Measurements from ENCODE around the gene ZNF148.

DNA sequence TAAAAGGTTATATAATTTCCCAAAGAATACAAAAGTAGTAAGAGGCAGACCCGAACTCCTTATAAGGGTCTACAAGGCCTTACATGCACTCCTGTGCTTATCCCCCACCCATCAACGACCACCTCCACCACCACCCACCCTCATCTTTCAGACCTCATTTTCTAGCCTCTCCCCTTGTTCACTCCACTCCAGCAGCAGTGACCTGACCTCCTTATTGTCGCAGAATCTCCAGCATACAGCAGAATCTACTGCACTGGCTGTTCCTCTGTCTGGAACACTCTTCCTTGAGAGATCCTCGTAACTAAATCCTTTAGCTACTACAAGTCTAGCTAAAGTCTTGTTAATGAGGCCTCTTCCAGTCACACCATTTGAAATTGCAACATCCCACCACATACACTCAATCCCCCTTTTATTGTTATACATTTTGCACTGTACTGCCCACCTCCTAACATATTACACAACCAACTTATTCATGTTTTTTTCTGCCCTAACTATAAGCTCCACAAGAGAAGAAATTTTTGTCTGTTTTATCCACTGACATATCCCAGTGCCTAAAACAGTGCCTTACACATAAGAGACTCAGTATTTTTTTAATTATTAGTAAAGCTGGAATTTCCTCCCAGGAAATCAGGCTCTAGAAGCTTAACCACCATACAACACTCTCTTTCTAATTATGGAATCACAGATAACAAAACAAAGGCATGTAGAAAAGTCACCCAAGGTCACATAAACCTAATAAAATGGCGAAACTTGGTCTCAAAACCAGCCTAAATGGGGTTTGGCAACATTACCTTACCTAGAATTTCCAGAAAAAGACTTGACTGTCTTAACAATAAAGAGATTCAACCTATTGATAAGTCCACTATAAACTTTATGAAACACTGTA, 40.2 kb downstream of the ZNF148 start:
- TF ChIP-seq, protein P1, sequence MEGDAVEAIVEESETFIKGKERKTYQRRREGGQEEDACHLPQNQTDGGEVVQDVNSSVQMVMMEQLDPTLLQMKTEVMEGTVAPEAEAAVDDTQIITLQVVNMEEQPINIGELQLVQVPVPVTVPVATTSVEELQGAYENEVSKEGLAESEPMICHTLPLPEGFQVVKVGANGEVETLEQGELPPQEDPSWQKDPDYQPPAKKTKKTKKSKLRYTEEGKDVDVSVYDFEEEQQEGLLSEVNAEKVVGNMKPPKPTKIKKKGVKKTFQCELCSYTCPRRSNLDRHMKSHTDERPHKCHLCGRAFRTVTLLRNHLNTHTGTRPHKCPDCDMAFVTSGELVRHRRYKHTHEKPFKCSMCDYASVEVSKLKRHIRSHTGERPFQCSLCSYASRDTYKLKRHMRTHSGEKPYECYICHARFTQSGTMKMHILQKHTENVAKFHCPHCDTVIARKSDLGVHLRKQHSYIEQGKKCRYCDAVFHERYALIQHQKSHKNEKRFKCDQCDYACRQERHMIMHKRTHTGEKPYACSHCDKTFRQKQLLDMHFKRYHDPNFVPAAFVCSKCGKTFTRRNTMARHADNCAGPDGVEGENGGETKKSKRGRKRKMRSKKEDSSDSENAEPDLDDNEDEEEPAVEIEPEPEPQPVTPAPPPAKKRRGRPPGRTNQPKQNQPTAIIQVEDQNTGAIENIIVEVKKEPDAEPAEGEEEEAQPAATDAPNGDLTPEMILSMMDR (tag by site-specific recombination; IDR thresholded peaks at IDR 0.05): no peak
- TF ChIP-seq ZNF157 (tag by site-specific recombination; IDR thresholded peaks at IDR 0.05) (no peak), ZNF121 (tag by site-specific recombination; IDR thresholded peaks at IDR 0.05) (no peak), ZBTB1 (tag by site-specific recombination; IDR thresholded peaks at IDR 0.05) (no peak), ZBTB20 (tag by site-specific recombination; IDR thresholded peaks at IDR 0.05) (no peak), ZNF629 (tag by site-specific recombination; IDR thresholded peaks at IDR 0.05) (no peak), ZBTB17 (tag by site-specific recombination; IDR thresholded peaks at IDR 0.05) (no peak), SP2 (tag by site-specific recombination; IDR thresholded peaks at IDR 0.05) (no peak)
- TF ChIP-seq, protein P2, sequence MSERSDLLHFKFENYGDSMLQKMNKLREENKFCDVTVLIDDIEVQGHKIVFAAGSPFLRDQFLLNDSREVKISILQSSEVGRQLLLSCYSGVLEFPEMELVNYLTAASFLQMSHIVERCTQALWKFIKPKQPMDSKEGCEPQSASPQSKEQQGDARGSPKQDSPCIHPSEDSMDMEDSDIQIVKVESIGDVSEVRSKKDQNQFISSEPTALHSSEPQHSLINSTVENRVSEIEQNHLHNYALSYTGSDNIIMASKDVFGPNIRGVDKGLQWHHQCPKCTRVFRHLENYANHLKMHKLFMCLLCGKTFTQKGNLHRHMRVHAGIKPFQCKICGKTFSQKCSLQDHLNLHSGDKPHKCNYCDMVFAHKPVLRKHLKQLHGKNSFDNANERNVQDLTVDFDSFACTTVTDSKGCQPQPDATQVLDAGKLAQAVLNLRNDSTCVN (tag by site-specific recombination; optimal IDR thresholded peaks at IDR 0.05): no peak
- TF ChIP-seq, protein P3, sequence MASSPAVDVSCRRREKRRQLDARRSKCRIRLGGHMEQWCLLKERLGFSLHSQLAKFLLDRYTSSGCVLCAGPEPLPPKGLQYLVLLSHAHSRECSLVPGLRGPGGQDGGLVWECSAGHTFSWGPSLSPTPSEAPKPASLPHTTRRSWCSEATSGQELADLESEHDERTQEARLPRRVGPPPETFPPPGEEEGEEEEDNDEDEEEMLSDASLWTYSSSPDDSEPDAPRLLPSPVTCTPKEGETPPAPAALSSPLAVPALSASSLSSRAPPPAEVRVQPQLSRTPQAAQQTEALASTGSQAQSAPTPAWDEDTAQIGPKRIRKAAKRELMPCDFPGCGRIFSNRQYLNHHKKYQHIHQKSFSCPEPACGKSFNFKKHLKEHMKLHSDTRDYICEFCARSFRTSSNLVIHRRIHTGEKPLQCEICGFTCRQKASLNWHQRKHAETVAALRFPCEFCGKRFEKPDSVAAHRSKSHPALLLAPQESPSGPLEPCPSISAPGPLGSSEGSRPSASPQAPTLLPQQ (tag by site-specific recombination; IDR thresholded peaks at IDR 0.05): no peak
- TF ChIP-seq, protein P4, sequence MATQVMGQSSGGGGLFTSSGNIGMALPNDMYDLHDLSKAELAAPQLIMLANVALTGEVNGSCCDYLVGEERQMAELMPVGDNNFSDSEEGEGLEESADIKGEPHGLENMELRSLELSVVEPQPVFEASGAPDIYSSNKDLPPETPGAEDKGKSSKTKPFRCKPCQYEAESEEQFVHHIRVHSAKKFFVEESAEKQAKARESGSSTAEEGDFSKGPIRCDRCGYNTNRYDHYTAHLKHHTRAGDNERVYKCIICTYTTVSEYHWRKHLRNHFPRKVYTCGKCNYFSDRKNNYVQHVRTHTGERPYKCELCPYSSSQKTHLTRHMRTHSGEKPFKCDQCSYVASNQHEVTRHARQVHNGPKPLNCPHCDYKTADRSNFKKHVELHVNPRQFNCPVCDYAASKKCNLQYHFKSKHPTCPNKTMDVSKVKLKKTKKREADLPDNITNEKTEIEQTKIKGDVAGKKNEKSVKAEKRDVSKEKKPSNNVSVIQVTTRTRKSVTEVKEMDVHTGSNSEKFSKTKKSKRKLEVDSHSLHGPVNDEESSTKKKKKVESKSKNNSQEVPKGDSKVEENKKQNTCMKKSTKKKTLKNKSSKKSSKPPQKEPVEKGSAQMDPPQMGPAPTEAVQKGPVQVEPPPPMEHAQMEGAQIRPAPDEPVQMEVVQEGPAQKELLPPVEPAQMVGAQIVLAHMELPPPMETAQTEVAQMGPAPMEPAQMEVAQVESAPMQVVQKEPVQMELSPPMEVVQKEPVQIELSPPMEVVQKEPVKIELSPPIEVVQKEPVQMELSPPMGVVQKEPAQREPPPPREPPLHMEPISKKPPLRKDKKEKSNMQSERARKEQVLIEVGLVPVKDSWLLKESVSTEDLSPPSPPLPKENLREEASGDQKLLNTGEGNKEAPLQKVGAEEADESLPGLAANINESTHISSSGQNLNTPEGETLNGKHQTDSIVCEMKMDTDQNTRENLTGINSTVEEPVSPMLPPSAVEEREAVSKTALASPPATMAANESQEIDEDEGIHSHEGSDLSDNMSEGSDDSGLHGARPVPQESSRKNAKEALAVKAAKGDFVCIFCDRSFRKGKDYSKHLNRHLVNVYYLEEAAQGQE (tag by site-specific recombination; IDR thresholded peaks at IDR 0.05): no peak

All from HEK293 (cell line).